Memory B cell (primary cell): Measurements from ENCODE around the gene ECSCR.
"Not testable (repeated sequence)": the region's sequence is repeated elsewhere in the genome, so short reads cannot be mapped to it uniquely, and the experiment has no call there.

ENCODE experiments used
- ATAC-seq: fragments of 150-1000 bp; cut with Tn5 transposase; 2 replicates; pipeline ENCODE4 v1.10.0; 2021; ENCODE audit warnings: low read depth, mild to moderate bottlenecking, moderate library complexity
- DNase-seq, 2 donors: peaks; one replicate each; pipeline ENCODE4 v3.0.0; 2022; ENCODE audit warnings: low spot score in 2 of 2
- H3K27ac Mint-ChIP-seq: one replicate; pipeline ENCODE4 v1.8.0; 2022; ENCODE audit warnings: mild to moderate bottlenecking, moderate library complexity, mixed read lengths
- H3K27me3 Mint-ChIP-seq: one replicate; pipeline ENCODE4 v1.8.0; 2022; ENCODE audit warnings: mixed read lengths
- H3K36me3 Mint-ChIP-seq: one replicate; pipeline ENCODE4 v1.8.0; 2022; ENCODE audit warnings: mild to moderate bottlenecking, mixed read lengths
- H3K4me1 Mint-ChIP-seq: one replicate; pipeline ENCODE4 v1.8.0; 2022; ENCODE audit warnings: mixed read lengths
- H3K4me3 Mint-ChIP-seq: one replicate; pipeline ENCODE4 v1.8.0; 2022; ENCODE audit warnings: mild to moderate bottlenecking, moderate library complexity, mixed read lengths
- H3K9me3 Mint-ChIP-seq: one replicate; pipeline ENCODE4 v1.8.0; 2022; ENCODE audit warnings: mixed read lengths

The ECSCR gene

DNA sequence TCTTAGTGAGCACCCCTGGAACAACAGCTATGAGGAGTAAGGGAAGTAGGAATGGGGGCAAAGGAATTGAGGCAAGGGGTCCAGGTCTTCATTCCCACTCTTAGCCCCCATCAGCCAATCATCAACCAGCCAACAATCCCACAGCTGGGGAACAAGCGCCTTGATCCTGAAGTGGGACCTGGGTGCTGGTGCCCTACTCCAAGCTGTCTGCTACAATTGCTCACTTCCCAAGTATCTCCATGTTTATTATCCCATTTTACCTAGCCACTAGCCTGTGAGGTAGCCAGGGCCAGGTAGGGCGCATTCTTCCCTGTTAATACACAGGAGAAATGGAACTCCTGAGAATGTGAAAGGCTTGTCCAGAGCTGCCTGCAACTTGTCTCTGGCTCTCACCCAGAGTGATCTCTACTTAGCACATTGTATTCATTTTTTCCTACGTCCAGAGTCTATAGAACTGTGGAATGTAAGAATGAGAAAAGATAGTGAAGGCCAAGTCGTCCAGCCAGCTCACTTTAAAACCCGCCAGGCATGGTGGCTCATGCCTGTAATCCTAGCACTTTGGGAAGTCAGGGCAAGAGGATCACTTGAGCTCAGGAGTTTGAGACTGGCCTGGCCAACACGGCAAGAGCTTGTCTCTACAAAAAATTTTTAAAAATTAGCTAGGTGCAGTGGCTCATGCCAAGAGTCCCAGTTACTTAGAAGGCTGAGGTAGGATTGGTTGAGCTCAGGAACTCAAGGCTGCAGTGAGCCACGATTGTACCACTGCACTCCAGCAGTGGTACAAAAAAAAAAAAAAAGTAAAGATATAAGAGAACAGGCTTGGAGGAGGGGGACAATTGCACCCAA is 17.0 kb downstream of the ECSCR start:
- Mint-ChIP-seq H3K36me3 (no peaks in the 10 kb centered on the region), H3K9me3 (no peaks in the 10 kb centered on the region), H3K27ac (no peak overlapping the region), H3K4me1 (peaks cover 7% of the 10 kb centered on the region), H3K4me3 (no peak overlapping the region), H3K27me3 (no peaks in the 10 kb centered on the region)
- no peak for ATAC-seq
- DNase-seq: no peak

DNA sequence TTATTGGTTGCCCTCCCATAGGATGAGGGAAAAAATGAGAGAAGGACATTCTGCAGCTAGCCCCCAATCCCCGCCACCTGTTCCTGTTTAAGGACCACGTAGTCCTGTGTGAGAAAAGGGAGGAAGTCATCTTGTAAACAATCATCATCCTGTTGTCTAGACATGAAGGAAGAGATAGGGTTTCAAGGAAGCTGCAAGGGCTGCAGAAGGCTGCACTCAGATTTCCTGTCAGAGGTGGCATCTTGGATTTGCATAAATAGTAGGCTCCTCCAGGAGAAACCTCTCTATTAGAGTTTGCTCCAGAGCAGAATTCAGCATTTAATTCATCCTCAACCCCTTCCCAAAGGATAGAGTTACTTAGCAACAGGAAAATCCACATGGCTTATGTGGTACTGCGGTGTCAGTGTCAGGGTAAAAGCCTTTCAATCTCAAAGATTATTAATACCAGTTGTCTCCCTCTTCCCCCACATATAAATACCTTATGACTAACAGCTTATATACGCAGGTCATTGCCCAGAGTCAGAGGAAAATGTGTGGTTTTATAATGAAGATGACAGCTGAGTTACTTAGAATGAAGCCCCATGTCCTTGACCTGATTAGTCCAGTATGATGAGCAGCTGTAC is 18.6 kb downstream of the ECSCR start:
- no peaks in the 10 kb centered on the region for H3K36me3 Mint-ChIP-seq
- no peak overlapping the region for H3K27ac Mint-ChIP-seq
- no peaks in the 10 kb centered on the region for H3K9me3 Mint-ChIP-seq
- ATAC-seq (no peak), DNase-seq (no peak)
- no peaks in the 10 kb centered on the region for H3K27me3 Mint-ChIP-seq
- peaks cover 11% of the 10 kb centered on the region for H3K4me1 Mint-ChIP-seq
- no peak overlapping the region for H3K4me3 Mint-ChIP-seq

DNA sequence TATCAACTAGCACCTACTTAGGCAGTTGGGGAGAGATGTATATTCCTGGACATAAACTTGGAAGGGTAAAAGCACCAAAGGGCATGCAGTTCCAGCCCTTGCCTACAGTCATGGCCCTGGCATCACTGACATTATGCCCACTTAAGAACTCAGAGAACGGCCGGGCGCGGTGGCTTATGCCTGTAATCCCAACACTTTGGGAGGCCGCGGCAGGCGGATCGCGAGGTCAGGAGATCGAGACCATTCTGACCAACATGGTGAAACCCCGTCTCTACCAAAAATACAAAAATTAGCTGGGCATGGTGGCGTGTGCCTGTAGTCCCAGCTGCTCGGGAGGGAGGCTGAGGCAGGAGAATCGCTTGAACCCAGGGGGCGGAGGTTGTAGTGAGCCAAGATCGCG is 22.1 kb downstream of the ECSCR start:
- not testable (repeated sequence) for H3K36me3 Mint-ChIP-seq, ATAC-seq, H3K27ac Mint-ChIP-seq, H3K4me3 Mint-ChIP-seq, H3K9me3 Mint-ChIP-seq, H3K27me3 Mint-ChIP-seq, DNase-seq
- H3K4me1 Mint-ChIP-seq: peaks cover 18% of the 10 kb centered on the region

DNA sequence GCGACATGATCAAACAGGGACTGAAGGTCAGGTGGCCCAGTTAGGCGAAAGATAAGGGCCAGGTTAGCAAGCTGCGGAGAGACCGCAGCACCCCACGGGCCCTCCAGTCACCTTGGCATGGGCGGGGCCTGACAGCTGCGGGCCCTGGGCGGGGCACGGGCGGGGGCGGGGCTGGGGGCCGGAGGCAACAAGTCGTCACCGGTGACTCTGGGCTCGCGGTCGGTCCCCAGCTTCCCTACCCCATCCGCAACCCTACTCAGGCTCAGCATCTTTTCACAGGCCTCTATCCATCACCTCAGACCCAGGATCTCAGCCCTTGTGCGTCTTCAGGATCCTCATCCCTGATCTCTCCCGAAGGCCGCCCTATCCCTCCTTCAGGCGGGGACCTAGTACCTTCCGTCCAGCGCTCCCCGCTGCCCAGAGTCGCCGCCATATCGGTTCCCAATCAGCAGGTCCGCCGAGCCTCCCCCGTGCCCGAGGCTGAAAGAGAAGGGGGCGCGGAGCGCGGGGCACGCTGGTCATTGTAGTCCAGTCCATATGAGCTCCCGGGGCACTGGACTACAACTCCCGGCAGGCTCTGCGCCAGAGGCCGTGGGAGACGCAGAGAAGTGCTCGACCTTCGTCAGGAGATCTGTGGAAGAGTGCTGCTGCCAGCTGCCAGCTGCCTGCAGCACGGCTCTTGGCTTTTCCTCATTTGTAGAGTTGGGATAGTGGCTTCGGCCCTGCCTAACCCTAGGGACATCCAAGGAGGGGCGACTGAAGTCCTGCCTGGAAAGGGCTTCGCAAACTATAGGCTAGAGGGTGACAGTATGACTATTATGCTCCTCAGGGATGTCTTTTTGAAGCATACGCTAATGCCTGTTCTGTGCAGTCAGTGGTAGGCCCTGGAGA is 23.3 kb downstream of the ECSCR start, which contains the start of gene DNAJC18:
TSS of gene DNAJC18 (minus strand) at position 513 of the 891 bp plus-strand sequence. CDS start at position 433, 80 bp downstream.
- peak; percentile 81 to 87 for DNase-seq

DNA sequence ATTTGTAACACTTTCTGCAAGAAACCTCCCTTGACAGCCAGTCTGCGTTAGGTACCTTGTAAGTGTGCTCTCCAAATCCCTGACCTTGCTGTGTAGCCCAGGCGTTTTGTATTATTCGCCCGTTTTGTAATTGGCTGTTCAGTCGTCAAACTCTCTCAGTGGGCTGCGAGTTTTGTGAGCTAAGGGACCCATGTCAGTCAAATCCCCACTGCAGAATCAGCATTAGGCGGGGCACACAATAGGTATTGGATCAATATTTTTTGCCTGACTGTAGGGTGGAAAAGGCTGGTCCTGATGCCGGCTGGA is 23.9 kb downstream of the ECSCR start:
- peak overlapping the region; percentile 99 for H3K27ac Mint-ChIP-seq
- peaks cover 18% of the 10 kb centered on the region for H3K4me1 Mint-ChIP-seq
- H3K27me3 Mint-ChIP-seq: no peaks in the 10 kb centered on the region
- ATAC-seq: no peak
- no peak for DNase-seq
- peaks cover 7% of the 10 kb centered on the region for H3K36me3 Mint-ChIP-seq
- peak overlapping the region; percentile 99 for H3K4me3 Mint-ChIP-seq
- H3K9me3 Mint-ChIP-seq: no peaks in the 10 kb centered on the region

More for the DNA sequence above, 23.3 kb downstream of the ECSCR start, which contains the start of gene DNAJC18:
- Mint-ChIP-seq H3K4me3 (peak within 1 kb of the TSS; percentile 99), H3K27ac (peak within 1 kb of the TSS; percentile 99), H3K36me3 (peaks cover 7% of the 10 kb centered on the region), H3K9me3 (no peaks in the 10 kb centered on the region), H3K27me3 (no peaks in the 10 kb centered on the region), H3K4me1 (peaks cover 18% of the 10 kb centered on the region)
- ATAC-seq: peak; percentile 90

DNA sequence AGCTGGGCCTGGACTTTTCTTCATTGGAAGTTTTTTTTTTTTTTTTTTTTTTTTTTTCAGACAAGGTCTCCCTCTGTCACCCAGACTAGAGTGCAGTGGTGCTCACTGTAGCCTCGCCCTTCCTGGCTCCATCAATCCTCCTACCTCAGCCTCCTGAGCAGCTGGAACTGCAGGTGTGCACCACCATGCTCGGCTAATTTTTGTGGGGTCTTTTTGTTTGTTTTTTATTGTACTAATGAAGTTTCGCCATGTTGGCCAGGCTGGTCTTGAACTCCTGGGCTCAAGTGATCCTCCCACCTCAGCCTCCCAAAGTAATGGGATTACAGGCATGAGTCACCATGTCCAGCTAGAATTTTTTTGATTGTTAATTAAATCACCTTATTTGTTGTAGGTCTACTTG is 26.9 kb downstream of the ECSCR start:
- no peaks in the 10 kb centered on the region for H3K9me3 Mint-ChIP-seq
- peaks cover 7% of the 10 kb centered on the region for H3K36me3 Mint-ChIP-seq
- H3K4me1 Mint-ChIP-seq: peaks cover 15% of the 10 kb centered on the region
- H3K4me3 Mint-ChIP-seq: no peak overlapping the region
- ATAC-seq: no peak
- H3K27me3 Mint-ChIP-seq: no peaks in the 10 kb centered on the region
- H3K27ac Mint-ChIP-seq: no peak overlapping the region
- no peak for DNase-seq

DNA sequence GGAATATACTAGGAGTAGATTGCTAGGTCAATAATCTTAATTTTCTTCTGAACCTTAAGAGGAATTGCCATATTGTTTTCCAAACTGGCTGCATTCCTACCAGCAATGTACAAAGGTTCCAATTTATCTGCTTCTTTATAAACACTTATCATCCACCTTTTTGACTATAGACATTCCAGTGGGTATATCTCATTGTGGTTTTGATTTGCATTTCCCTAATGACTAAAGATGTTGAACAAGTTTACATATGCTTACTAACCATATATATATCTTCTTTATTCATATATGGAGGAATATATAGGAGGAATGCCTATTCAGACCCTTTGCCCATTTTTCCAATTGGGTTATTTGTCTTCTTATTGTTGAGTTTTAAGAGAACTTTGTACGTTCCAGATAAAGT is 30.8 kb downstream of the ECSCR start:
- H3K36me3 Mint-ChIP-seq: peaks cover 4% of the 10 kb centered on the region
- DNase-seq (no peak), ATAC-seq (no peak)
- no peak overlapping the region for H3K4me3 Mint-ChIP-seq
- H3K4me1 Mint-ChIP-seq: no peaks in the 10 kb centered on the region
- H3K9me3 Mint-ChIP-seq: no peaks in the 10 kb centered on the region
- no peak overlapping the region for H3K27ac Mint-ChIP-seq
- H3K27me3 Mint-ChIP-seq: no peaks in the 10 kb centered on the region

DNA sequence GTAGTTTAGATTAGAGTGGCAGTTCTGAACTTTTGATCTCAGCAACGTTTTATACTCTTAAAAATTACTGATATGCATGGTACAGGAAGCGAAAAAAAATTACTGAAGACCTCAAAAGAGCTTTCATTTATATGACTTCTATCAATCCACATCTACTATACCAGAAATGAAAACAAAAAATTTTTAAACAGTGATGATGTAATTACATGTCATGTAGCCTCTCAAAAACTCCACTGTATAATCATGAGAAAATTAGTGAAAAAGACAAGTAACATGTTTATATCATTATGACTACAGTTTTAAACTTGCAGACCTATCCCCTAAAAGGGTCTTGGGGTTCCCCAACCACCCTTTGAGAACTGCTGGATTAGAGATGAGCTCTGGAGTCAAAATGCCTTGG is 32.5 kb downstream of the ECSCR start:
- Mint-ChIP-seq H3K4me3 (no peak overlapping the region), H3K9me3 (no peaks in the 10 kb centered on the region), H3K27me3 (no peaks in the 10 kb centered on the region), H3K36me3 (peaks cover 7% of the 10 kb centered on the region), H3K27ac (no peak overlapping the region), H3K4me1 (no peaks in the 10 kb centered on the region)
- no peak for DNase-seq
- ATAC-seq: no peak

DNA sequence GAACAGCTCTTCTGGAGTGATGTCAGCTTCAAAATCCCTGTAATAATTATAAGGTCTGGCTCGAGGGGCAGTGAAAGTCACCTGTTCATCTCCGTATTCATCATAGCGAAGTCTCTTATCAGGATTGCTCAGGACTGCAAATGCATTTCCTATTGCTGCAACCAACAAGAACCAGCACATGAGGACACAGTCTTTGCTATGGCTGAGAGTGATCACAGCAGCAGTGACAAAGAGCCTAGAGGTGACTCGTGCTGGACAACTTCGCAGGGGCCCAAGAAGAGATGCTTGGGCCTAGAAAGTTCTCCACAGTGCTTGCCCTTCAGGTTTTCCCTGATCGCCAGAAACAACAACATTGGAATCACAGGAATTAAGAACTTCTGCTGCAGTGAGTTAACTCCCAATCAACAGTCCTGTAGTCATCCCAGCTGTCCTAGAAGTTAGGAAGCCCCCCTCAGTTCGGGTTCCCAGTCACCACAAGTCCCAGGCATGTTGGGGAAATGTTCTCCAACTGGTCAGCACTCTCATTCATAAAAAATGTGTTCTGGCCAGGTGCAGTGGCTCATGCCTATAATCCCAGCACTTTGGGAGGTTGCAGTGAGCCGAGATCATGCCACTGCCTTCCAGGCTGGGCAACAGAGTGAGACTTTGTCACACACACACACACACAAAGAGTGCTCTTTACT is 36.2 kb downstream of the ECSCR start:
- H3K36me3 Mint-ChIP-seq: peaks cover 10% of the 10 kb centered on the region
- peaks cover 4% of the 10 kb centered on the region for H3K4me1 Mint-ChIP-seq
- no peak overlapping the region for H3K4me3 Mint-ChIP-seq

DNA sequence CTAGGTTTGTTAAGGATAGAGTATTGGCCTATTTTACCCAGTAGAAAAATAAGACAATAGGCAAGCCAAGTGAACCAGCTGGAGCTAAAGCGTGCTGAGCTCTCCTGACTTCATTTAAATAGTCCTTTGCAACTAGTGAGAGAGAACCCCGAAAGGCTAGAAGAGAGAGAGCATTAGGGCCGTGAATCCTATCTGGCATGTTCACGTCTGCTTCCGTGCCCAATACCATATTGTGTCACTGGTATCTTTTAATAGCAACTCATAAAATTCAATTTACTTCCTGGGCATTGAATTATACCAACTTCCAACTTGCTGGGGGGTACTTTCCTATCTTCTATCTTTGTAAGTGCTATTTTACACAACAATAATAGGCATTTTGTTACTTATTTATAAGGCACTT is 37.0 kb downstream of the ECSCR start:
- Mint-ChIP-seq H3K27me3 (no peaks in the 10 kb centered on the region), H3K27ac (no peak overlapping the region), H3K9me3 (no peaks in the 10 kb centered on the region), H3K36me3 (peaks cover 11% of the 10 kb centered on the region), H3K4me1 (peaks cover 4% of the 10 kb centered on the region), H3K4me3 (no peak overlapping the region)
- DNase-seq: no peak
- ATAC-seq: no peak

More for the DNA sequence above, 36.2 kb downstream of the ECSCR start:
- H3K27me3 Mint-ChIP-seq: no peaks in the 10 kb centered on the region
- no peak for DNase-seq
- no peaks in the 10 kb centered on the region for H3K9me3 Mint-ChIP-seq
- ATAC-seq: no peak
- H3K27ac Mint-ChIP-seq: no peak overlapping the region

DNA sequence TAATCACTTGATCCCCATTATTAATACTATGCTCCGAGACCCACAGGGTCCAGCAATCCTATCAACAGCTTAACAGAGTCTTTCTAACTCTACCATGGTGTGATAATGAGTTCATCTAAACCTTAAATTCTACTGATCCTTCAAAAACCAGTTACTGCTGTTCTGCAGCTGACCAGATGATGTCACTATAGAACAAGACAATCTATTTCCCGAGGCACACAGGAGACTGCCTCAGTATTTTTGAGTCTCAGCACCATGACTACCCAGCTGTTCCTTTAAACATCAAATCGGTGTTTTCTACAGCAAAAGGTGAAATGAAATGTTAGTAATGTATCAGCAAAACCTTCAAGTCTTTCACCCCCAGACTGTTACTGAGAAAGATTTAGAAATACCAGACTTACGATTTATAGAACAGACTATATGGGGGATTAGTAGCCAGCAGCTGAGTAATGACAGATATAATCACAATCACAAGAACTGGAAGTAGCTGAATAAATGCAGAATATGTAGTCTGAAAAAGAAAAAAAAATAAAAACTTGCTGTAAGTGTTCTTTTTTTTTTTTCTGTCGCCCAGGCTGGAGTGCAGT is 40.1 kb downstream of the ECSCR start:
- no peak overlapping the region for H3K4me3 Mint-ChIP-seq
- no peaks in the 10 kb centered on the region for H3K27me3 Mint-ChIP-seq
- H3K9me3 Mint-ChIP-seq: no peaks in the 10 kb centered on the region
- peaks cover 4% of the 10 kb centered on the region for H3K4me1 Mint-ChIP-seq
- H3K27ac Mint-ChIP-seq: no peak overlapping the region
- peaks cover 23% of the 10 kb centered on the region for H3K36me3 Mint-ChIP-seq
- ATAC-seq: peak; percentile 98
- peak; percentile 42 to 62 for DNase-seq

DNA sequence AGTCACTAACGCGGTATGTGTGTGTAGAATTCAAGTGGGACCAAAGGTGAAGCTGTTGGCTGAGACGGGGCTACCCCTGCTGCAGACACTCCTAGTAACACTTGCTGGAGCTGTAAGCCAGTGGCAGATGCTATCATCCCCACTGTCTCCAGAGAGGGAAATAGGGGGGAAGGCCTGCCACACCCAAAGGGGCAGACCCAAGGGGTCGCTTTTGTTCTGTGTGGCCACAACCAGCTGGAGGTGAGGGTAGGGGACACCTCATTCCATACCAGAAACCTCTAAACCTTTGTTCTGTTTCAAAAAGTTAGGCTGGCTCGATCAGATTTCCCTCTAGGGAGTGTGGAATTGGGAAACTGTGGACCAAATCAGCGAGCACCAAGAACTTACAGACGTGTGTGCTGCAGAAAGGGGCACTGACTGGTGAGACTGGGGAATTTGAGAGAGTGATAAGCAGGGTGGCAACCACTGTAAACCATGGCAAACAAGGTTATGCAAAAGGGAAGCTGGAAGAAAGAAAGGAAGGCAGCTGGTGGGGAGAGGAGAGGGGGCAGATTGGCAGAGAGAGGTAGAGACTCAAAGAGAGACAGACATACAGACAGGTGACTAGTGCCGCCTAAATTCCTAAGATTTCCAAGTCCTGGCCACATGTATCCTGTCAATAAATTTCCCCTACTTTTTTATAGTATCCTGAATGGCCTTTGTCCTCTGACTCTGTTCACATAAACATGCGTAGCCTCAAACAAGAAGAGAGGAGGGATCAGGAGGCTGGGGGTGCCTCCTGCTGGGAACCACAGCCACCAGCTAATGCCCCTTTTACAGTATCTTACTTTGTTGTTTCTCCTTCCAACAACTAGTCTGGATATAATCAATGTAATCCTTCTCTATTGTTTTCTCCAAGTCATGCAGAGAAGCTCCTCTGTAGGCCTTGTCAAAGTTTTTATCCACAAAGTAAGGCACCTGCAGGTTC is 43.0 kb downstream of the ECSCR start:
- Mint-ChIP-seq H3K27me3 (no peaks in the 10 kb centered on the region), H3K27ac (peak overlapping the region; percentile 42), H3K9me3 (no peaks in the 10 kb centered on the region), H3K4me1 (peaks cover 4% of the 10 kb centered on the region), H3K4me3 (no peak overlapping the region), H3K36me3 (peaks cover 18% of the 10 kb centered on the region)
- DNase-seq: no peak
- no peak for ATAC-seq
